SK-N-MC (cell line): ENCODE measurements around the gene CCL3.
"Not testable (repeated sequence)": the region's sequence is repeated elsewhere in the genome, so short reads cannot be mapped to it uniquely, and the experiment has no call there.

Experiments used
- EZH2 ChIP-seq: fragments of 200-600 bp; sonication (generic); IDR thresholded peaks from one replicate; pipeline ENCODE4 v1.6.1; 2017; ENCODE audit warnings: antibody characterized with exemption
- POLR2AphosphoS5 ChIP-seq: IDR thresholded peaks from 2 replicates; pipeline ENCODE4 v1.6.1; 2012; ENCODE audit warnings: mild to moderate bottlenecking, low read depth, low read length, borderline replicate concordance

- not testable (repeated sequence) for TF ChIP-seq EZH2, POLR2AphosphoS5
These were observed 31.2 kb upstream of the CCL3 start for GRCh38 chr17:36121099-36121498.
